Measurements from ENCODE around the gene NCF4.
A peak's percentile ranks its signal among the peaks of the same experiment; 100 is the strongest.

The NCF4 gene

GRCh38 chr22:36924151-36924698 is 63.4 kb downstream of the NCF4 start:
- DNase-seq, result no peak

DNA sequence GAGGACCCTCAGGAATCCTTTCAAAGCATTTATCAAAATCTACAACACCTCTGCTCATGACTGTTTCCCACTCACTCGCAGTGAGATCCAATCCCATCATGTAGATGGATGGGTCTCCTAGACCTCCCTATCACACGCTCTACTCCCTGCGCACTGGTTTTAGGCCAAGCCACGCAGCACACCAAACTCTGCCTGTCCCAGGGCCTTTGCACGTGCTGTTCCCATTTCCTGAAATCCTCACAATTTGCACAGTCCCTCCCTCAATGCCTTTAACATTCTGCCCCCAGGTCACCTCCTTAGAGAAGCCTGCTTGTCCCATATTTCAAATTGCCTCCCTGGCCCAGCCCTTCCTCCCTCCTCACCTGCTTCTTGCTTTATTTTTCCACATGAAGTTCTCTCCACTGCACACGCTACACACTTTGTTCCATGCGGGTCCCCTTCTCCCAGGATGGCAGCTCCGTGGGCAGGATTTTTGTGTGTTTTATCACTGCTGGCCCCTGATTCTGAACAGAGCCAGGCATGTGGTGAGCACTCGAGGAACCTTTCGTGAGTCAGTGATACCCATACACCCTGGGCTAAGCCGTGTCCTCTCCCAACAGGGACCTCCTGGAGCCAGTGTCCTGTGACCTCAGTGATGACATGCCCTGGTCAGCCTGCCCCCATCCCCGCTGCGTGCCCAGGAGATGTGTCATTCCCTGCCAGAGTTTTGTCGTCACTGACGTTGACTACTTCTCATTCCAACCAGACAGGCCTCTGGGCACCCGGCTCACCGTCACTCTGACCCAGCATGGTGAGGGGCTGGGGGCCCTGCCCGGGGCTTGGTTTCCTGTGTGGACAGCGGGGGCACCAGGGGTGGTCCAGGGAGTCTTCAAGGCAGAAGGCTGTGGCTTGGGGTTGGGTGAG is 64.8 kb downstream of the NCF4 start:
- DNase-seq, result peak; percentile 13

GRCh38 chr22:36926309-36926708 is 65.5 kb downstream of the NCF4 start:
- DNase-seq, result peak; percentile 61

DNA sequence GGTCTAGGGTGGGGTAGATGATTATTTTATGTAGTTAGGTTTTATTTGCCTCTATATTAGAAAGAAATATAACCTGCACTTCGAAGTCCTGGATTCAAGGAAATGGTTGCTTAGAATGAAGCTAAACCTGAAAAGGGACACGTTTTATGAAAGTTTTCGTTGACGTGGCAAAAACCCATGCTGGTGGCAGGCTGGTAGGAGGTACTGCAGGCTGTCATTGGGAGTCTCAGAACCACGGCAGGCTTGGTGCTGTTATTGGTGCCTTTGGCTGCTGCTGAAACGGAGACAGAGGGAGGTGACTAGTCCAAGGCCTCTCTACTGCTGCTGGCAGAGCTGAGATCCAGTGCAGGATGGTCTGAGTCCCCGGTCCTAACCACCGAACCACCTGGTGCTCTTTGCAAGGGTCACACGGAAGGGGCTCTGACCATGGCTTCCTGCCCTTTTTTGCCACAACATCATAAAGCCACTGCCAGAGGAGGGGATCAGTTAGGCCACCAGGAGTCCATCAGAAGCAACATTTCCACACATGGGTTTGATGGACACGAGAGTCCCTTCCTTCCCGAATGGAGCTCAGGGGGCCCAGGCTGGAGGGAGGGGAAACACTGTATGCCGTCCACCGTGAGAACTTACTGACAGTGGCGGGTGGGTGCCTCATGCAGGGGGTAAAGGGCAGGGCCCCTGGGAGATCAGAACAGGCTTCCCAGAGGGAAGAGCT is 66.1 kb downstream of the NCF4 start:
- DNase-seq, result peak; percentile 16
